LoVo (cell line): ENCODE data around the gene CISTR.
A peak's percentile ranks its signal among the peaks of the same experiment; 100 is the strongest.

Experiments used
- DNase-seq: peaks from one replicate; pipeline ENCODE4 v3.0.0-alpha.2; 2016; ENCODE audit warnings: low spot score

The CISTR gene

DNA sequence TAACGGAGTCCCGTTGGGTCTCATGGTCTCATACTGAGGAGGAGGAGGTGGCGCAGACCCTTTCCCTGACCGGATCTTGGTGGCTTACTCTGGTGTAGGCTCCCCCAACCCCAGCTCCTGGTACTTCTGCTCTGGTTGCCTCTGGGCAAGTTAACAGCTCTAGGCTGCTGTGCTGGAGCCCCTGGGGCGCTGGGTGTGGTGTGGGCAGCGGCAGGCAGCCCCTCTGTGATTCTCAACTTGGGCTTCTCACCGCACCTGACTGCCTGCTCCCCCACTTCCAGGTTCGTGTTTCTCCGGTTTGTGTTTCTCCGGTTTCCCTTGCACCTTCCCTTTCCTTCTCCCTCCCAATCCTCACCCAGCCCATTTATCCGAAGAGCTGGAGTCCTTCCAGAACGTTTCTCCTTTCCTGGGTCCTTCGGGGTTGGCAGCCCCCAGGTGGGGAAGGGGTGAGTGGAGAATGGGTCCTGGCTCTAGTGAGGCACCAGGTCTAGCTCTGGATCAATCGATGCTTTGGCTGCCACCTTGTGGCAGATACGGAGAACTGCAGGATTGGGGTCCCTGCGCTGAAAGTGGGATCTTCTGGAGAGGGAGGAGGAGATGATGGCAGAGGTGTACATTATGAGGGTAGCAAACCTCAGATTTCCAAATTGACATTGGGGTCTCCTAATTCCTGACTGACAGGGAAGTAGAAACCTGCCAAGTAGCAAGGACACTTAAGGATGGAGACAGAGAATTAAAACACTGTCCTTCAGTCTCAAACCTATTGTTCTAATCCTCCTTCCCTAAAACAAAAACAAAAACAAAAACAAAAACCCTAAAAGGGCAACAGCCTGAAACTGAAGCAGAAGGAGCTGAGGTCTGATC is 8.3 kb downstream of the CISTR start:
- peak; percentile 71 for DNase-seq

DNA sequence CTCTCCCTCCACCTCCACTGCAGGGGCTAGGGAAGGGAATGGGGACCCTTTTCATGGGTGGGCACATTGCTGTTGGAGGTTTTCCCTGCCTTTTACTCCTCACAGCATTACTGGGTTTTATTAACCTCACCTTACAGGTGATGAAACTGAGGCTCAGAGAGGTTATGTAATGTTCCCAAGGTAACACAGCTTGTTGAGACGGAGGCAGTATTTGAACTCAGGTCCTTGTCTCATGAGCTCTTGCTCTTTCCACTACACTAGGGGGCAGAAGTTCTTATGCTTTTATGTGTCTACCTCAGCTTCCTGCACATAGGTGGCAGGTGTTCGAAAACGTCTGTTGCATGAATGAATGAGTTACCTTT is 11.7 kb downstream of the CISTR start:
- no peak for DNase-seq

DNA sequence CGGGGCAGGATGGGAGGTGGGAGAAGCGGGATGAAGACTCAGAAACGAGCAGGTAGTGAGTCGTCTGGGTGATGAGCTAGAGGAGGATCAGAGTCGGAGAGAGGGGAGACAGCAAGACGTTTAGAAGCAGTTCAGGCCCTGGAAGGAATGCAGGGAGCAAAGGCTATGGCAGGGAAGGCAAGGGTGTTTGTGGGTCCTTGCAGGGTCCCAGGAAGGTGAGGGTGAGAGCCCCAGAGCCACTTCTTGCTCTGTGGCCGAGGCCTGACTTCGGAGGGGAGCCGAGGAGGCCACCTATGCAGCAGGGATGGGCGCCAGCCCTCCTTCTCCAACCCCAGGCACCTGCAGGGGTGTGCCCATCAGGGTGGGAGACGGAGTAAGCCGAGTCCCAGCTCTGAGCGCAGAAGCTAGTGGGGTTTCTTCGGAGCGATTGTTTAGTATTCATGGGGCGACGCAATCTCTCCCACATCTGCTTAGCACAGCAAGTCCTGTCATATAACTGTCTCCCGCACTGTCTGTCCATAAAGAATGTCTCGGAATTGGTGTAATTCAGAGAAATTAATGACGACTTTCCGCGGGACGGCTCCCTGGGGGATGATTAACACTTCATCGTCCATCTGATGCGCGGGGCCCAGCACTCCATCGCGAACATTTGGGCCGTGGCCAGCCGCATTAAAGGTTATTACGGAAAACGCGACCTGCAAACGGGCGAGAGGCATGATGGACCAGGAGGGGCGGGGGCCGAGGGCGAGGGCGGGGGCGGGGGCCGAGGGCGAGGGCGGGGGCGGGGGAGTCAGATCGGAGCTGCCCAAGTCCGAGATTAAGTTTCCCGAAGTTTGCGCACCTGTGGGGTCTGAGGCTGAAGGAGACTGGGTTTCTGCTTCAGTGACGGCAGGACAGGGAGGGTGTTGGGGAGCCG is 12.3 kb downstream of the CISTR start:
- DNase-seq = no peak

DNA sequence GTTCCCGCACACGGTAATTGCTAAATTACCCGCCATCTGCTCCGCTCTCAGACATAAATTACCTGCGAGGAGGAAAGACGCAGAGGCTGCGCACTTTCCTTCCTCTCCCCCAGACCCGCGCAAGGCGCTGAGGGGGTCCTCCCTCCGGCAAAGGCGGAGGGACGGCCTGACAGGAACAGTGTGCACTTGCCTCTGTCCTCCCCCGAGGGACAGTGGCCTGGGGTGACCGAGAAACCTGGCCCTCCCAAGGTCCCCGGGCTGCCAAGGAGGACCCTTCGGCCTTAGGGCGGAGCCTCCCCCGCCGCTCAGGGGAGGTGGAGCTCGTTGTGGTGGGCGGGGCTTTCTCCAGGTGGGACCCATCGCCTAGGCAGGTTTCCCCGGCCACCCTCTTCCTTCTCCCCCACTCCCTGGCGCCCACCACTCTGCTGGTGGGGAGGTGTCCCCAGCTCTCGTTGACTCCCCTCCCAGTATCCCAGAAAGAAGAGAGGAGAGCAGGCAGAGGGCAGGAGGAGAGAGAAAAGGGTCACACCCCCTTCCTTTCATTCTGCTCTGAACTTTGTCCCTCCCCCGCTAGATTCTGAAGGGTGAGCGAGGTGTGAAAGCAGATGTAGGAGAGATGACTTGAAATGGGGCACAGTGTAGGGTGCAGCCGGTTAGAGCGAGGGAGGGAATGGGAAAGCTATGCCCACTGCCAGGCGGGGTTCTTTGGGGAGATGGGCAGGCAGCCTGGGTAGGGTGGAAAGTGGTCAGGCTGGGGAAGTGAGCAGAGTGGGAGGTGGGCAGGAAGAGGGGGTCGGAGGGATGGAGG is 13.2 kb downstream of the CISTR start:
- no peak for DNase-seq

DNA sequence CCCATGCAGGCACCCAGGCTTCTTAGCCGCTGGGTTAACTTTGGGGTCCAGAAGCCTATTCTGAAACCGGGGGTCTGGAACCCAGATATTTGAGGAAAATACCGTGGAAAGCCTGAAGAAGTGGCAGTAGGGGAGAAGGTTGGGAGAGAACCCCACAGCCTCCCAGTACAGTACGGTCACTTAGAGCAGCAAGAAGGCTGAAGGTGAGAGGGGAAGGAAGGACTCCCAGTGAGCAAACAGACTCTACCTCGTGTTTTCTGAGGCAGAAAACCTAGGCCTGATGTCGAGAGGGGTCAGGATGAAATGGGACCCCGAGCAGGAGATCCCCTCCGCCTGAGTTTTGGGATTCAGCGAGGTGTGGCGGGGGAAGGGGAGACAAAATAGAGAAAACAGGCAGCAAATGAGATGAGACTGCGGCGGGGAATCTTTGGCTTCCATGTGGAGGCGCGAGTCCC is 13.8 kb downstream of the CISTR start:
- no peak for DNase-seq

DNA sequence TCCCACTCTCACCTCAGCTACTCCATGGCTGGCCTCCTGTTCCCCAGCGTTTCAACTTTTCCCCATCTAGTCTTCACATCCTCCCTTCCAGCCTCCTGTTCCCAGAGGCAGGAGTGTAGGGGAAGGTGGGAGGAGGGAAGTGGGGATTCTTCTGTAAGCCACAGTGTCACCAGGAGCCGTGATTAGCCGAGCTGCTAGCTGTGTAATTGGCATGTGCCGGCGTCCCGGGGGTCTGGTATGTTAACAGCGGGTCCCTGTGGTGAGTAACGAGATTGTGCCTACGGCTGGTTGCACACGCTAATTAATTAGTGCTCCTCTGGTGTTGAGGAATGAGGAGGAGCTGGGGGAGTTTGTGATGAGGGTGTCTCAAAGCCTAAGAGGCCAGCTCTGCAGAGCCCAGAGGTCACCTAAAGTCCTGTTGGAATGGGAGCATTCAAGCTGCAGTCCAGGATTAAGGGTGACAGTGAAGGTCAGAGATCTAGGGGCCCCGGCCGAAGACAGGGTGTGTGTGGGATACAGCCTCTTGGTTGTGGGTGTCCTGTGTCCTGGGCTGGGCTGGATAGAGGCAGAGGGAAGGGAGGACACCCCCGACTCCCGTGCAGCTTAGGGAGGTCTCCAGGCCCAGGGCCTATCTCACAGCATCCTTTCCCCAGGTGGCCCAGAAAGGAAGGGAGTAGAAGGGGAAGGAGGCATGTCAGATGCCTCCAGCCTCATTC is 14.5 kb downstream of the CISTR start:
- no peak for DNase-seq

DNA sequence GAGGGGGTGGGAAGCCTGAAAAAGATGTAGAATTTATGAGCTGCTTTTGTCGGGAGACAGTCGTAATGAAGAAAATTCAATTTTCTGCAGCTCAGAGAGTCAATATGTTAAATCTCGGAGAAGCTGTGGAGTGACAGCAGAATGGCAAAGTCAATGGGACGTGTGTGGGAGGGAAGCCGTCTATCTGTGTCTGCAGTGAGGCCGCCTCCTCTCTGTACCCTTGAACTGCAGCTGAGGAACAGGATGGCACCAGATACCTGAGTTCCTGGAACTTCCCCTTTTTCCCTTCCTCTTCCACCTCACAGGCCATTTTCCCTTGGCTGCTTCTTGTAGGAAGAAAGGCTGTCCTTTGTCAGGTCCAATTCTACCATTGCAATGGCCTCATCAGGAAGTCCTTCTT is 15.2 kb downstream of the CISTR start:
- no peak for DNase-seq

DNA sequence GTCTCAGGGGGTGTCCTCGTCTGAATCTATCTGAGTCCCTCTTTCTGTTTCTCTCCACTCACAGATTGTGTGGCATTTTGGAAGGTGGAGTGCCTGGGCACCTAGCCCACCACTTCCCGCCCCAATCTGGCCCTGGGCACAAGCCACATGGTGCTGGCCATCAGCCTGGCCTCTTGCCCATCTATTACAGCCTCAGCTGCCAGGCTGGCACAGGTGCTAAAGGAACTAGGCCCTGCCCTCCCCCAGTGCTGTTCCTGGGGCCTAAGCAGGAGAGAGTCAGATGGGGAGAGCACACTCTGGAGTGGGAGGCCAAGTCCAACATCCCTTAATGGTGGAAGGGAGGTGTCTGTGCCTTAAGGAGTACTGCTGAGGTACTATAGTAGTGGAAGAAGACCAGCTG is 16.2 kb downstream of the CISTR start:
- no peak for DNase-seq

DNA sequence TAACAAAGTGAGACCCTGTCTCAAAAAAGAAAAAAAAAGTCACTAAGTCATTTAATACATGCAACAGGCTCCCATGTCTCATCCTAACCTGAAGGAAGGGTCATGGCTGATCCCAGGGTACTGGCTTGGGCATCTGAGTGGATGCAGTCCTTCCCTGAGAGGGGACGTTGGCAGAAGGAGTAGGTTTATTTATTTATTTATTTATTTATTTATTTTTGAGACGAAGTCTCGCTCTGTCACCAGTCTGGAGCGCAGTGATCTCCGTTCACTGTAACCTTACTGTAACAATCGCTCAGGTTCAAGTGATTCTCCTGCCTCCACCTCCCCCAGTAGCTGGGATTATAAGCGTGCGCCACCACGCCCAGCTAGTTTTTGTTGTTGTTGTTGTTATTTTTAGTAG is 17.4 kb downstream of the CISTR start:
- DNase-seq = no peak

DNA sequence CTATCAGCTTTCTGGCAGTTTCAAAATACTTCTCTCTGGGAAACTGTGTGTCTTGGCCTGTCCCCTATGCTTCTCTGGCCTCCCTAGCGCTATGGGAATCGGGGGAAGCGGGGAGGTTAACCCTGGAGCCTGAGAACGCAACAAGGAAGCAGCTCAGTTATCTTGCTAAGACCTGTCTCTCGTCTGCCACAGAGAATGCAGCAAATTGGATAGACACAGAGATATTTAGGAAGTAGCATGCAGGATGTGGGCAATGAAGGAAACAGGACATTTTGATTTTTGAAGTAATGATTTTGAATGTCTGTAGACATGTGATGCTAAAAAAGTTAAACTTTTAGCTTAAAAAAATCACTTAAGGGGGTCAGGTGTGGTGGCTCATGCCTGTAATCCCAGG is 18.0 kb downstream of the CISTR start:
- DNase-seq = no peak

DNA sequence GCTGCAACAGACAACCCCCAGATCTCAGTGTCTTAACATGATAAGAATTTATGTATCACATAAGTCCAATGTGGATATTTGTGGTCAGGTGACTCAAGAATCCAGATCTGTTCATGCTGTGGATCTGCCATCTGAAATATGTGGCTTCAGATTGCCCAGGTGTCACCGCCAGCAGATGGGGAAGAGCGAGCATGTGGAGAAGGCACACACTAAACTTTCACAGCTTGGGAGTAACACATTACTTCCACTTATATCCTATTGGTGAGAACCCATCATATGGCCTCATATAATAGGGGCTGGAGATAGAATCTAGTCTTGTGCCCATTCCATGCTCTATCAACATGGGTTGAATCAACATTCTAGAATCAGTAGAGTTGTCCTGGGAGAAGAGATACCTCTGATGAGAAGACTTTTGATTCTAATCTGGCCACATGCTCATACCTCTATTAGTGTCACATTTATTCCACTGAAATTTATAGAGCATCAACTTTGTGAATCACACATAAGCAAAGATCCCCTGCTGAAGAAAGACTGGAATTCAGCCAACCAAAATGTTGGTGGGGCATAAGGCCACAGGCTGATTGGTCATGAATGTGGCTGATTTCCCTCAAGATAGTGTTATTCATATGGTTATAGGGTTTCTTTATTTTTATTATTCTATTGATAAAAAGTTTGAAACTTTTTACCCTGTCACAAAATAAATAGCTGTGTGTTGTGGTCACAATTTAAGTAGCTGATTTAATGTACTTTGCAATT is 18.6 kb downstream of the CISTR start:
- no peak for DNase-seq

DNA sequence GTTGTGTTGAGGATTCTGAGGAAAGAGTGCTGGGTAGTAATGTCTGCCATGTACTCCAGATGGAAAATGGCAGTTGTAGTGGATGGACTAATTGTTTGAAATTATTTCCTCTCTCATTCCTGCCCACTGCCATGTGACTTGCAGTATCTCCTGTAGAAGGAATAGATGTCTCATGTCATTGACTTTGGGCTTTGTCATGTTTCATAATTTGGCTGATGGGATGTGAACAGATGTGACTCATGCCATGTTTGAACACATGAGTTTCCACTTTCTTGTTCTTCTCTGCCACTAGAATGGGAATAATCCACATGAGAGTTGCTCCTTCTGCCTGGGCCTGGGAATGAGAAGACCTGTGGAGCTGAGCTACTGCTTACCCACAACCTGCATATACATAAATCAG is 22.1 kb downstream of the CISTR start:
- no peak for DNase-seq

DNA sequence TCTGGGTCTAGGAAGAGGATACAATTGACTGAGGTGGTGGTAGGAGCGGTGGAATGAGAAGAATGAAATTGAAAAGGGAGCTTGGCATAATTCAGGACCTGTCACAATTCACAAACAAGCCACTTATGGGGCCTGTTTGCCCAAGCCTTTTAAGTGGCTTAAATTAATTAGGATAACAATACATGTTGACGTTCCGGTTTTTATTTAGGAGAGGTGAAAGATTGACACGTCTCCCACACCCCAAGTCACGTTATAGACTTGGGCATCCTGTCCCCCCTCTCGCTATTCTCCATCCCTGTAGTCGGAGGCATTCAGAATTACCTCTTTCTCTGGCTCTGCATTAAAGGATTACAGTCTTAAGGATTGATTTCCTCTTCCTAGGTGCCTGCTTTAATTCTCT is 23.6 kb downstream of the CISTR start:
- DNase-seq = no peak

DNA sequence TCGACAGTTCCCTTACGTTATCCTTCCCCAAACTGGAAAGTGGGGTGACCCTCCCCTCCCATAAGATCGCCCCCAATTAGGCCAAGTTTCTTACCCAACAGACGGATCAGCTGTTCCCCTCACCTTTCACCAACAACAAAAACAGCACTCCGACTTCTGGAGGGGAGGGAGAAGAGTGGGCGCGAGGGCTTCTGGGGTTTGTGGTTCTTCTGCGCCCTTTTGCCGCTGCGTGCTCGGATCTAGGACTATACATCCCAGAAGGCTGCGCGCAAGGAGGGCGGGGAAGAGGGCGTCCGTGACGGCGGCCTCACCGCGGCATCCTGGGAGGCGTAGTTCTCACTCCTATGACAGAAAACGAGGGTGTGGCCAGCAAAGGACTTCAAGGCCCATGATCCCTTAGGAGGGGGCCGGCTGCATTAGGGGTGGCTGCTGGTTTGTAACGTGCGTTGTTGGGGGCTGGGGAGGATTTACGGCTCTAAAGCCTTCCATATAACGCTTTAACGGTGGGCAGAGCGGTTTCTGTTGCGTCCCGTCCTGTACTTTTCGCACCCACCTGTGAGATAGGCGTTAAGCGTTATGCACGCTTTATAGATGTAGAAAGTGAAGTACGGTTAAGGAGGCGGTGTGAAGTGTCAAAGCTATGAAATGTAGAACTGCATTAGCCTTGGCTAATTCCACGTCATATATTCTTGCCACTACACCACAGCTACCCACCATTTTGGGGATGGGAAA is 24.3 kb downstream of the CISTR start, which contains the start of gene CALCOCO1:
TSS of gene CALCOCO1 (minus strand) at position 143 of the 732 bp plus-strand sequence. CDS start 2,210 bp downstream, outside the sequence.
- DNase-seq = peak; percentile 100

DNA sequence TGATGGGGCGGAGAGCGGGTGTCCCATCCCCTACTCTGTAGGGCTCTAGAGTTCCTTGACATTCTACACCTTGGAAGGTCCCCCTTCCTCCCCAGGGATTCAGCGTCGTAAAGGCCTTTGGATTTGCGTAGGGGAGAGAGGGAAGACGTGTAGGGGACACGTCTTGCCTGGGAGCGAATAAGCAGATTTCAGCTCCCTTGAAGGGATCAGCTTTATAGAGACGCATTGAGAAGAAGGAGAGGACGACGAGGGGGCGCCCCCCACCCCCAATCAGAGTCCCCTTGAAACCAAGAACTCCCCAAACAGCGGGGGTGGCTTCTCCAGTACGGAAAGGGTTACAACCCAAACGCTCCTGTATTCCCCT is 24.9 kb downstream of the CISTR start:
- peak; percentile 34 for DNase-seq

DNA sequence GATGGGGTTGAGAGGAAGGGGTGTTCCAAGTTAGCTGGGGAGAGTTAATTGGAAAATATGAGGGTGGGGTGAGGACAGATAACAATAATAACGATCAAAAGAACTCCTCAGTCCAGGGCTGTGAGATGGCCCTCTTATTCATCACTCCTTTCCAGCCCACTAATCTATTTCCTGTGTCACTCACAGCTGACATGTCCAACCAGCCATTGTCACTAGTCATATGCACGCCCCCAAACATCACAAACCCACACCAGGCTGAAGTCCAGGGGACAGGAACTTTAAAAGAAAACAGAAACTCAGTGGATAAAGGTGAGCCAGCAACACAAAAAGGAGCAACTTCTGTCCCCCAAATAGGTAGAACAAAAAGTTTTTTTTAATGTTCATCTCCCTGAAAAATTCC is 25.4 kb downstream of the CISTR start:
- peak; percentile 44 for DNase-seq

DNA sequence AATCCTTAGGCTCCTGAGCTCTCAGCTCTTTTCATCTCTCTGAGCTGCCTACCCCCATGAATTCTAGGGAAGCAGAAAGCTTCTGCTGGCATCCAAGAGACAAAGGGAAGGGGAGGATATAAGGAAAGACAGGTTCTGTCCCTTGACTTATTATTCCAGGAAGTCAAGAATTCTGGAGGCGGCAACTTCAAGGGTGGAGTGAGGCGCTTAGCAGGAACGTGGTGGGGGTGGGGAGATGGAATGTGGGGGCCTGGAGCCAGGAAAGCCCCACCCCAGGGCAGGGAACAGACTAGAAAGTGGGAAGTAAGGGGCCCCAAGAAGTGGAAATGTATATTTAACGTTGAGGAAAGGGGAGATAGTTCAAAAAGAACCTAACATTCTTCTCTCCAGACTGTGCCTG is 26.0 kb downstream of the CISTR start:
- DNase-seq = peak; percentile 47

DNA sequence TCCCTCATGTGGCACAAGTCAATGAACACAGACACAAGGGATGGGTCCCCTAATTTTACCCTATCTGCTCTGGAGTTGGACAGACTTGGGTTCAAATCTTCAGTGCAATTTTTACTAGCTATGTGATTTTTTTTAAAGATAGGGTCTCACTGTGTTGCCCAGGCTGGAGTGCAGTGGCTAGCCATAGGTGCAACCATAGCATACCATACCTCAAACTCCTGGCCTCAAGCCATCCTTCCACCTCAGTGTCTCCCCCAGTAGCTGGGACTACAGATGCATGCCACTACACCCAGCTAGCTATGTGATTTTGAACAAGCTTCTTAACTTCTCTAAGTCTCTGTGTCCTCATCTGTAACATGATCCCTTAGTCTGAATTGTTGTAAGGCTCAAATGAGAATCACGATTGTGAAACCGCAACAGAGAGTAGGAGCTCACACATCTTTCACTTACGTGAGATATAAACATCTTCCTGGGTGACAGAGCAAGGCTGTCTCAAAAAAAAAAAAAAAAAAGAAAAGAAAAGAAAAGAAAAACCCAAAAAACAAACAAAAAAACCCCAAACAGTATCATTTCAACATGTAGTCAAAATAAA is 29.2 kb downstream of the CISTR start:
- no peak for DNase-seq

DNA sequence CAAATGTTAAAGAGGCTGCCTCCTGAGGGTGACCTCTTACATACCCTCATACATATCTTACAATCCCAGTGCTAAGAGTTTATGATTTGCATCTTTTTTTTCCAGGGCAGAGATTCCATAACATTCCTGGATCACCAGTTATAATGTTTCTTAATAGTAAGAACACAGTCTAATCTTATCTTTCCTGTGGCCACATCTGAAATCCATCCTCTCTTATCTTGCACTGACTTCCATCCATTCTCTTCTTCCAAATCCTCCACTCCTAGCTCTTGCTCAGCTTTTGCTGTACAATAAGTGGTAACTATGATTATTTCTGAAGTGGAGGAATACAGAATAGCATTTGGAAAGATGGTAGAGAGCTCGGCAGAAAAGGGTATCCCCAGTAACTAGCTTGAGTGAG is 30.8 kb downstream of the CISTR start:
- no peak for DNase-seq

DNA sequence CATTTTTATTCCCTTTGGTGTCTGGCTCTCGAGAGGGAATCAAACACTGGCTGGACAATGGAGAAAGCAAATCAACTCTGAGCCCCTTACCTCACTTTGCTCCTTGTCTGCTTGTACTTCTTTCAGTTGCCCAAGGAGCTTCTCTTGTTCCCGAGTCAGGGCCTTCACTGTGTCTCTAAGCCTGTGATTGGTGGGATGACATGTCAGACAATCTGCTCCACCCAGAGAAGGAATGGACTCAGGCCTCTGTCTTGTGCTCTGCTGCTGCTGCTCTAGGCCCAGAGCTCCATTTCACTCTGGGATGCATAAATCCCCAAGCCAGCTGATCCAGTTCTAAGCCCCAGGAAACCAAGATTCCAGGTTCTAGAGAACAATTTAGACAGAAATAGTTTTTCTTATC is 32.1 kb downstream of the CISTR start:
- DNase-seq = no peak
